ENCODE results near the gene DNM3. TPM values are rescaled to one million over a fixed set of nuclear protein-coding genes. Genes with fewer than 3 reads are reported as not detected.
A peak's percentile ranks its signal among the peaks of the same experiment; 100 is the strongest.

Gene DNM3
- total and polyA plus RNA-seq, 9 of the 15 experiments (the other 6 are each of a cell fraction or from before 2014, with no cell fraction given), result 0.08 to 0.36 (median 0.22) TPM; not detected in 1

GRCh38 chr1:172339842-172340241 lies 498.5 kb downstream of the DNM3 start (continued):
- TF ChIP-seq, protein P1, sequence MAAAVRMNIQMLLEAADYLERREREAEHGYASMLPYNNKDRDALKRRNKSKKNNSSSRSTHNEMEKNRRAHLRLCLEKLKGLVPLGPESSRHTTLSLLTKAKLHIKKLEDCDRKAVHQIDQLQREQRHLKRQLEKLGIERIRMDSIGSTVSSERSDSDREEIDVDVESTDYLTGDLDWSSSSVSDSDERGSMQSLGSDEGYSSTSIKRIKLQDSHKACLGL (CRISPR knock-in tag; IDR thresholded peaks at IDR 0.05; ENCODE audit: borderline replicate concordance, poor library complexity, severe bottlenecking), result no peak
- TF ChIP-seq MAFG (tag; conservative IDR thresholded peaks at IDR 0.05) (no peak), BCOR (IDR thresholded peaks at IDR 0.05) (no peak), ETV1 (tag; conservative IDR thresholded peaks at IDR 0.05; ENCODE audit: low read depth) (no peak), E2F3 (CRISPR knock-in tag; IDR thresholded peaks at IDR 0.05) (no peak), CEBPB (tag; IDR thresholded peaks at IDR 0.05) (peak; percentile 79), PURB (CRISPR knock-in tag; IDR thresholded peaks at IDR 0.05; ENCODE audit: low read depth) (no peak), ZBTB7A (IDR thresholded peaks at IDR 0.05; ENCODE audit: borderline replicate concordance, control insufficient read depth, low read depth, low read length) (no peak)

- POLR2A ChIA-PET, result no interaction called here
- Histone ChIP-seq H2AFZ (ENCODE audit: low read depth, low read length) (no peak overlapping the region), H3K36me3 (ENCODE audit: control insufficient read depth, insufficient read depth, low read length) (no peaks in the 10 kb centered on the region), H3K9me1 (ENCODE audit: control insufficient read depth, insufficient read depth, low read length) (no peaks in the 10 kb centered on the region), H3K9me3 (replicated peaks; ENCODE audit: control insufficient read depth, insufficient read depth, low read depth, low read length) (no peaks in the 10 kb centered on the region), H3K4me3 (no peak overlapping the region), H4K20me1 (replicated peaks; ENCODE audit: control insufficient read depth, insufficient read depth, low read length) (no peaks in the 10 kb centered on the region), H3K4me2 (ENCODE audit: insufficient read depth, low read length) (no peak overlapping the region), H3K79me2 (ENCODE audit: control insufficient read depth, insufficient read depth, low read length) (no peaks in the 10 kb centered on the region), H3K27me3 (ENCODE audit: control insufficient read depth in 2 of 2, insufficient read depth in 2 of 2, low read length in 2 of 2) (no peaks in the 10 kb centered on the region), H3K27ac (ENCODE audit: extremely low read depth, low read depth, low read length) (no peak overlapping the region), H3K4me1 (replicated peaks in 1 of 2; ENCODE audit: control insufficient read depth in 2 of 2, insufficient read depth in 2 of 2, low read length in 2 of 2) (no peaks in the 10 kb centered on the region), H3K9ac (ENCODE audit: insufficient read depth in 1 of 2, low read depth in 2 of 2, low read length in 2 of 2) (no peak overlapping the region)
- in situ Hi-C loops (cut with MboI) (no loop called here), intact Hi-C loops (cut with micrococcal nuclease) (no loop called here)
- BruUV-seq (replicated peaks), result no TSS peak
- TF ChIP-seq SREBF2 (CRISPR knock-in tag; IDR thresholded peaks at IDR 0.05) (no peak), RCOR1 (IDR thresholded peaks at IDR 0.05; ENCODE audit: borderline replicate concordance in 1 of 2, low read depth in 2 of 2, low read length in 2 of 2) (no peak)
- DNase-seq (ENCODE audit: extremely low read depth in 1 of 4, low spot score in 3 of 4), result no peak
- WGBS (ENCODE audit: insufficient coverage, low coverage, missing lambda C conversion rate), result 0% methylated on average over 1 of the region's 1 CpG
- FAIRE-seq, result no peak
- CTCF ChIA-PET (ENCODE audit: low intra/inter-chr PET ratio), result no interaction called here
- no peak for ATAC-seq
Measured at GRCh38 chr1:172340520-172340919, 499.2 kb downstream of the DNM3 start.
